HG02973 (cell line): Measurements from ENCODE around the gene MAST4.

Source experiments
- ATAC-seq: cut with Tn5 transposase; IDR thresholded peaks from one replicate; pipeline ENCODE4 v1.9.1; 2021; ENCODE audit warnings: moderate library complexity; ENCODE audit not compliant: unreplicated experiment

The MAST4 gene

GRCh38 chr5:67216564-67216963, 620.4 kb downstream of the MAST4 start:
- ATAC-seq = no peak
